Esophagus squamous epithelium (tissue), 5 donors: ENCODE measurements around the gene LSMEM2. TPM values are rescaled to one million over a fixed set of nuclear protein-coding genes. Genes with fewer than 3 reads are reported as not detected.
A peak's percentile ranks its signal among the peaks of the same experiment; 100 is the strongest.

Experiments used
- DNase-seq: peaks from one replicate; lab custom pipeline; 2025; lab: John Stamatoyannopoulos, UW
- H3K27ac ChIP-seq, 4 donors: fragments of 200-600 bp; sonication (generic); one replicate each; pipeline ENCODE4 v1.5.1; 2016 to 2019; ENCODE audit warnings: mild to moderate bottlenecking in 1 of 4
- H3K27me3 ChIP-seq, 4 donors: fragments of 200-600 bp; sonication (generic); 1 replicate in 3 of 4; 2 replicates in 1 of 4; pipeline versions ENCODE4 v1.5.1 to v1.6.0; 2017 to 2021; ENCODE audit warnings: antibody characterized with exemption in 1 of 4
- H3K36me3 ChIP-seq, 3 donors: fragments of 200-600 bp; sonication (generic); one replicate each; pipeline ENCODE4 v1.5.1; 2016 to 2019
- H3K4me1 ChIP-seq, 3 donors: fragments of 200-600 bp; sonication (generic); one replicate each; pipeline ENCODE4 v1.5.1; 2017 to 2019
- H3K4me3 ChIP-seq, 4 donors: fragments of 200-600 bp; sonication (generic); 1 replicate in 3 of 4; 2 replicates in 1 of 4; pipeline ENCODE4 v1.5.1; 2016 to 2019; ENCODE audit warnings: mild to moderate bottlenecking in 2 of 4, moderate library complexity in 1 of 4
- H3K9me3 ChIP-seq, 3 donors: fragments of 200-600 bp; sonication (generic); one replicate each; pipeline ENCODE4 v1.5.1; 2016 to 2019
- CTCF ChIP-seq, 6 experiments: fragments of 450-650 bp in 4 of 6; fragments of 200-600 bp in 2 of 6; sonication (generic) in 2 of 6; IDR thresholded peaks; one replicate each; pipeline ENCODE4 v1.5.1; 2016 to 2019; ENCODE audit warnings: antibody characterized with exemption in 6 of 6, mild to moderate bottlenecking in 4 of 6, moderate library complexity in 4 of 6
- POLR2A ChIP-seq, 4 donors: fragments of 450-650 bp; IDR thresholded peaks; one replicate each; pipeline ENCODE4 v1.6.1; 2017; ENCODE audit warnings: antibody characterized with exemption in 4 of 4, mild to moderate bottlenecking in 4 of 4, moderate library complexity in 3 of 4
- WGBS, 2 donors: methylation state at CpG; one replicate each; pipeline ENCODE4 v1.1.5; 2018; 5-methylcytosine and 5-hydroxymethylcytosine counted together
- intact Hi-C: fragments of 100-400 bp; cut with DNase I; formaldehyde crosslinking; loops from one replicate; pipeline ENCODE4 v1.15.0; 2022
- total RNA-seq, 4 donors: library from RNA; depleted of rRNA; stranded (reverse); fragments of >200 nt; gene quantifications; one replicate each; pipeline ENCODE4 v1.1.0, GENCODE V29; 2016
- donor health status: DM: yes; HTN: yes; CAD: no.

The LSMEM2 gene
- total RNA-seq, 4 donors from 2014 or later: not detected

- intact Hi-C loops: no loop called here
- H3K36me3 ChIP-seq: peaks cover 0 to 10% (median 0%) of the 10 kb centered on the region in 3 donors
- peaks cover 79 to 100% (median 96%) of the 10 kb centered on the region in 3 donors for H3K4me1 ChIP-seq
- no peak for DNase-seq
- WGBS, 2 donors: 31 to 35% methylated on average over 3 to 6 of the region's 16 CpGs
- H3K27me3 ChIP-seq: no peaks in the 10 kb centered on the region
- TF ChIP-seq POLR2A (IDR thresholded peaks at IDR 0.05) (no peak), CTCF (IDR thresholded peaks at IDR 0.05) (no peak)
- peak overlapping the region in 2 of 4 donors; percentile 44 to 66 for H3K4me3 ChIP-seq
- H3K27ac ChIP-seq: peak overlapping the region; percentile 87 to 97 (median 92)
- H3K9me3 ChIP-seq: no peaks in the 10 kb centered on the region
Observed at GRCh38 chr3:50245251-50245745, 33.6 kb upstream of the LSMEM2 start.

GRCh38 chr3:50245831-50246516 lies 32.9 kb upstream of the LSMEM2 start:
- WGBS, 2 donors: 0 to 2% methylated on average over 1 to 10 of the region's 25 CpGs
- Histone ChIP-seq H3K36me3 (peaks cover 0 to 16% (median 0%) of the 10 kb centered on the region in 3 donors), H3K4me3 (peak overlapping the region; percentile 32 to 66 (median 44)), H3K9me3 (no peaks in the 10 kb centered on the region), H3K27ac (peak overlapping the region; percentile 87 to 97 (median 92)), H3K4me1 (peaks cover 79 to 100% (median 90%) of the 10 kb centered on the region in 3 donors), H3K27me3 (no peaks in the 10 kb centered on the region)
- TF ChIP-seq POLR2A (IDR thresholded peaks at IDR 0.05) (no peak), CTCF (IDR thresholded peaks at IDR 0.05) (peak; percentile 97 to 99 (median 98))
- DNase-seq: peak; percentile 47
- intact Hi-C loops: no loop called here

GRCh38 chr3:50246517-50246954 lies 32.4 kb upstream of the LSMEM2 start:
- H3K4me1 ChIP-seq: peaks cover 79 to 100% (median 88%) of the 10 kb centered on the region in 3 donors
- H3K9me3 ChIP-seq: no peaks in the 10 kb centered on the region
- H3K27me3 ChIP-seq: no peaks in the 10 kb centered on the region
- peak in 1 of 6 experiments; percentile 18 for TF ChIP-seq CTCF (IDR thresholded peaks at IDR 0.05)
- peak in 1 of 4 donors; percentile 41 for TF ChIP-seq POLR2A (IDR thresholded peaks at IDR 0.05)
- H3K4me3 ChIP-seq: peak overlapping the region in 3 of 4 donors; percentile 44 to 66 (median 45)
- H3K27ac ChIP-seq: peak overlapping the region; percentile 87 to 97 (median 92)
- DNase-seq: no peak
- no CpG with 5 or more reads among the region's 10 CpGs for WGBS, 2 donors
- H3K36me3 ChIP-seq: peaks cover 0 to 22% (median 0%) of the 10 kb centered on the region in 3 donors
- intact Hi-C loops: no loop called here

- H3K4me3 ChIP-seq: no peak overlapping the region
- peak overlapping the region; percentile 87 to 97 (median 92) for H3K27ac ChIP-seq
- no peaks in the 10 kb centered on the region for H3K27me3 ChIP-seq
- TF ChIP-seq CTCF (IDR thresholded peaks at IDR 0.05): peak in 1 of 6 experiments; percentile 4
- no peak for TF ChIP-seq POLR2A (IDR thresholded peaks at IDR 0.05)
- no peak for DNase-seq
- 0 to 11% methylated on average over 3 of the region's 3 CpGs for WGBS, 2 donors
- H3K9me3 ChIP-seq: no peaks in the 10 kb centered on the region
- peaks cover 0 to 40% (median 14%) of the 10 kb centered on the region in 3 donors for H3K36me3 ChIP-seq
- peaks cover 64 to 99% (median 79%) of the 10 kb centered on the region in 3 donors for H3K4me1 ChIP-seq
- intact Hi-C loops: no loop called here
Observed at GRCh38 chr3:50248387-50248786, 30.5 kb upstream of the LSMEM2 start.

- H3K27ac ChIP-seq: peak overlapping the region; percentile 87 to 97 (median 92)
- peaks cover 0 to 47% (median 14%) of the 10 kb centered on the region in 3 donors for H3K36me3 ChIP-seq
- no peaks in the 10 kb centered on the region for H3K9me3 ChIP-seq
- WGBS, 2 donors: 50 to 71% methylated on average over 1 of the region's 5 CpGs
- no peak for DNase-seq
- TF ChIP-seq POLR2A (IDR thresholded peaks at IDR 0.05) (no peak), CTCF (IDR thresholded peaks at IDR 0.05) (no peak)
- H3K4me1 ChIP-seq: peaks cover 65 to 99% (median 77%) of the 10 kb centered on the region in 3 donors
- intact Hi-C loops: no loop called here
- no peak overlapping the region for H3K4me3 ChIP-seq
- H3K27me3 ChIP-seq: no peaks in the 10 kb centered on the region
Observed at GRCh38 chr3:50249457-50249856, 29.4 kb upstream of the LSMEM2 start.
